HG03571 (cell line): ENCODE data around the gene CUEDC1.
"Not testable (repeated sequence)": the region's sequence is repeated elsewhere in the genome, so short reads cannot be mapped to it uniquely, and the experiment has no call there.

Source experiments
- ATAC-seq: cut with Tn5 transposase; IDR thresholded peaks from one replicate; pipeline ENCODE4 v1.9.1; 2021; ENCODE audit not compliant: unreplicated experiment

The CUEDC1 gene

GRCh38 chr17:57958391-57958790, 3.2 kb upstream of the CUEDC1 start:
- ATAC-seq, result not testable (repeated sequence)

GRCh38 chr17:57957886-57958285, 2.7 kb upstream of the CUEDC1 start:
- no peak for ATAC-seq

GRCh38 chr17:57957120-57957850, 2.1 kb upstream of the CUEDC1 start:
- no peak for ATAC-seq

- ATAC-seq, result peak; percentile 47
Measured at GRCh38 chr17:57956291-57957119, 1.3 kb upstream of the CUEDC1 start.

- no peak for ATAC-seq
Measured at GRCh38 chr17:57954397-57955182, 622 bp downstream of the CUEDC1 start.

GRCh38 chr17:57953705-57954396, 1.4 kb downstream of the CUEDC1 start:
- no peak for ATAC-seq

- no peak for ATAC-seq
Measured at GRCh38 chr17:57953219-57953618, 2.0 kb downstream of the CUEDC1 start.

- ATAC-seq, result no peak
Measured at GRCh38 chr17:57949649-57950048, 5.6 kb downstream of the CUEDC1 start.

- no peak for ATAC-seq
Measured at GRCh38 chr17:57948555-57949420, 6.4 kb downstream of the CUEDC1 start.

- no peak for ATAC-seq
Measured at GRCh38 chr17:57948169-57948554, 7.0 kb downstream of the CUEDC1 start.

- no peak for ATAC-seq
Measured at GRCh38 chr17:57947369-57947768, 7.8 kb downstream of the CUEDC1 start.

GRCh38 chr17:57946798-57947358, 8.3 kb downstream of the CUEDC1 start:
- peak; percentile 73 for ATAC-seq

GRCh38 chr17:57945996-57946797, 9.0 kb downstream of the CUEDC1 start:
- ATAC-seq, result peak; percentile 16

GRCh38 chr17:57944908-57945307, 10.3 kb downstream of the CUEDC1 start:
- ATAC-seq, result no peak

- ATAC-seq, result no peak
Measured at GRCh38 chr17:57943645-57944044, 11.6 kb downstream of the CUEDC1 start.

- ATAC-seq, result no peak
Measured at GRCh38 chr17:57943140-57943539, 12.1 kb downstream of the CUEDC1 start.

GRCh38 chr17:57941384-57942370, 13.5 kb downstream of the CUEDC1 start:
- no peak for ATAC-seq
